Measurements from ENCODE around the gene WRAP73. TPM values are rescaled to one million over a fixed set of nuclear protein-coding genes. Genes with fewer than 3 reads are reported as not detected.
A peak's percentile ranks its signal among the peaks of the same experiment; 100 is the strongest.

The WRAP73 gene
- total RNA-seq, 1 donor from 2014 or later: 22.5 TPM

- no peaks in the 10 kb centered on the region for H3K9me3 ChIP-seq
- intact Hi-C loops (cut with DNase I): no loop called here
- ATAC-seq: no peak
Measured at GRCh38 chr1:3661631-3662030, 11.7 kb upstream of the WRAP73 start.

GRCh38 chr1:3660704-3661103, 10.8 kb upstream of the WRAP73 start:
- no peaks in the 10 kb centered on the region for H3K4me1 ChIP-seq
- TF ChIP-seq CTCF (IDR thresholded peaks at IDR 0.05): no peak
- H3K9me3 ChIP-seq: no peaks in the 10 kb centered on the region
- DNase-seq (no peak), ATAC-seq (no peak)
- peaks cover 20% of the 10 kb centered on the region for H3K27me3 ChIP-seq (ENCODE audit: low read depth)
- no peak overlapping the region for H3K27ac ChIP-seq
- no peaks in the 10 kb centered on the region for H3K36me3 ChIP-seq
- intact Hi-C loops (cut with DNase I): no loop called here
- H3K4me3 ChIP-seq: no peak overlapping the region

More at GRCh38 chr1:3661631-3662030, 11.7 kb upstream of the WRAP73 start:
- TF ChIP-seq CTCF (IDR thresholded peaks at IDR 0.05): no peak
- Histone ChIP-seq H3K27ac (no peak overlapping the region), H3K27me3 (ENCODE audit: low read depth) (peaks cover 18% of the 10 kb centered on the region), H3K4me1 (no peaks in the 10 kb centered on the region), H3K4me3 (no peak overlapping the region), H3K36me3 (no peaks in the 10 kb centered on the region)
- no peak for DNase-seq

GRCh38 chr1:3659093-3659492, 9.2 kb upstream of the WRAP73 start:
- intact Hi-C loops (cut with DNase I): no loop called here
- DNase-seq: no peak

GRCh38 chr1:3658231-3658615, 8.3 kb upstream of the WRAP73 start:
- no peak for TF ChIP-seq CTCF (IDR thresholded peaks at IDR 0.05)
- H3K36me3 ChIP-seq: no peaks in the 10 kb centered on the region
- no peak overlapping the region for H3K4me3 ChIP-seq
- intact Hi-C loops (cut with DNase I): no loop called here
- DNase-seq (no peak), ATAC-seq (no peak)
- H3K9me3 ChIP-seq: no peaks in the 10 kb centered on the region
- peaks cover 39% of the 10 kb centered on the region for H3K27me3 ChIP-seq (ENCODE audit: low read depth)
- no peak overlapping the region for H3K27ac ChIP-seq
- no peaks in the 10 kb centered on the region for H3K4me1 ChIP-seq

More at GRCh38 chr1:3659093-3659492, 9.2 kb upstream of the WRAP73 start:
- no peak overlapping the region for H3K27ac ChIP-seq
- H3K4me3 ChIP-seq: no peak overlapping the region
- no peaks in the 10 kb centered on the region for H3K36me3 ChIP-seq
- no peak for ATAC-seq
- no peaks in the 10 kb centered on the region for H3K4me1 ChIP-seq
- H3K9me3 ChIP-seq: no peaks in the 10 kb centered on the region
- peaks cover 31% of the 10 kb centered on the region for H3K27me3 ChIP-seq (ENCODE audit: low read depth)
- no peak for TF ChIP-seq CTCF (IDR thresholded peaks at IDR 0.05)

- H3K9me3 ChIP-seq: no peaks in the 10 kb centered on the region
- H3K4me3 ChIP-seq: no peak overlapping the region
- no peak overlapping the region for H3K27ac ChIP-seq
- peaks cover 40% of the 10 kb centered on the region for H3K27me3 ChIP-seq (ENCODE audit: low read depth)
- ATAC-seq: no peak
- no peak for TF ChIP-seq CTCF (IDR thresholded peaks at IDR 0.05)
- peak; percentile 30 for DNase-seq
- no peaks in the 10 kb centered on the region for H3K36me3 ChIP-seq
- intact Hi-C loops (cut with DNase I): no loop called here
- H3K4me1 ChIP-seq: peaks cover 4% of the 10 kb centered on the region
Measured at GRCh38 chr1:3657578-3658230, 7.8 kb upstream of the WRAP73 start.

All from lower lobe of right lung (tissue), 2 donors.